ENCODE measurements around the gene DAPK1.

Gene DAPK1

DNA sequence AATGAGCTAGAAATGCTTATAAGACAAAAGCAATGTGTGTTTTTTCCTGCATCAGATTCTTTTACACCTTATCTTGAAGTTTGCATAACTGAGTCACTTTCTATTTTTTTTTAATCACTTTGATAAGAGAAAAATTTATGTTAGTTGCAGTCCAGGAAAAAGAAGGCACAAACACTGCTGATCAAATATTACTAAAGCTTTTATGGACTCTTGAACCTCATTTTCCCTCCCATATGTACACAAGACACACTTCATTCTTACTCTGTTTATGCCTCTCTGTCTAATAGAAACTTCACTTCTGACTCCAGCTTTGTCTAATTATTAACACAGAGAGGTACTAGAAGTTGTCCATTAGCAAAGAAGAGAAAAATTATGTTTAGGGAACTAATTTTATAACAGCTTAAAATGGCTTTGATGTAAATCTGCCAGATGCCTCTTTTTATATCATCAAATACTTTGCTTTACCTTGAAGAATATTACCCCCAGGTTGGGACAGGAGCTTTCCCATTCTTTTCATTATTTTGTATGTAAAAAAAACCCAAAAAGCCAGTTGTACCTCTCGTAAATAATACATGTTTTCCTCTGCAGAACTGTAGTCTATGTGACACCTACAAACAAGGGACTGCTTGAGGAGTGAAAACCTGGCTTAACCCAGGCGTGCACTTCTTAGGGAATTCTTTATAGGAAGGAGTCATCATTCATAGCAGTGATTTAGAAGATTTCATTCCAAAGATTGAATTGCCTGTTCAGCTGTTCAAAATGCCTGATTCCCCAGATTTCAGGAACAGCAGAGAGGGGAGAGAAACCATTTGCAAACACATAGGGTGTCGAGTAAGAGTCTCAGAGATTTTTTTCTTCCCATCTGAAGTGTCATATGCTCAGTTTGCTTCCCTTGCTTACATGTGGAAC is 72.6 kb downstream of the DAPK1 start:
- DNase-seq = peak; percentile 73

DNA sequence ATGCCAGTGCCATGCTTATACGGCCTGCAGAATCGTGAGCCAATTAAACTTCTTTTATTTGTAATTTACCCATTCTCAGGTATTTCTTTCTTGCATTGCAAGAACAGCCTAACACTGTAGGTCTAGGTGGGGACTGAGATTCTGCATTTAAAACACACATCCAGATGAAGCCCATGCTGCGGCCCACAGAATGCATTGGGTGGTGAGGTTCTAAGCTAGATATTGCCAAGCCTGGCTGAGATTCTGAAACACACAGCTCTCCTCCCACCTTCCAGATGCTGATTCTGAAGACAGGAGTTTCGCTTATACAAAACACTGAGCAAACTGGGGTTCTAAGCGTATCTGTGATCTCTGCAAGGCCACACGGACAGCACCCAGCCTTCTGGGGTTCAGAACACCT is 75.1 kb downstream of the DAPK1 start:
- DNase-seq = no peak

DNA sequence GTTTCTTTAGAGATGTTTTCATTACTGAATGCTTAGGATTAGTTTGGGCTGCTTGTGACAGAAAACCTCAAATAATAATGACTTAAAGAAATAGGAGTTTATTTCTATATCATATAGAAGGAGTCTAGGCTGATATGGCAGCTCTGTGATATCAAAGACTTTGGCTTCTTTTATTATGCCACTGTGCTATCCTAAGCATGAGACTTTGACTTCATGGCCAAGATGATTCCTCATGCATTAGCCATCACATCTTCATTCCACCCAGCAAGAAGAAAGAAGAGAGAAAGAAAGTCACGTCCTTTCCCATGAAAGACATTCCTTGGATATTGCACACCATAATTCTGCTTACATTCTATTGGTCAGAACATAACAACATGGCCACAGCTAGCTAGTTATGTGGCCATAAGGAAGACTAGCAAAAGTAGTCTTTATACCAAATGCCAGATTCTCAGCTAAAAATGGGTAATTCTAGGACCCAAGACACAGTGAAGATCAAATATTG is 76.2 kb downstream of the DAPK1 start:
- DNase-seq = no peak

DNA sequence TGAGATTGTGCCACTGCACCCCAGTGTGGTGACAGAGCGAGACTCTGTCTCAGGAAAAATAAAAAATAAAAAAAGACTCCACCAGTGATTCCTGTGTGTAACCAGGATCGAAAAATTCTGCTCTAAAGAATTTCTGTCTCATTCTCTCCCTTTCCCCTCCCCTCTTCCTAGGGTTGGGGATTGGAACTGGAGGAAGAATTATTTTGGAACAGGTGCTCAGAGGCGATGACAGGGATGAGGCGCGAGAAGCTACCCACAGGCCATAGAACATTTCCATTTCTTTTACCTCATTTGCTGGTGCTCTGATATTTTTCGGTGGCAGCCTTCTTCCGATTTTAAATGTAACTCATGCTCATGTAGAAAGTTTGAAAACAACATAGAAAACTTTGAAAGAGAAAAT is 80.1 kb downstream of the DAPK1 start:
- DNase-seq = no peak

DNA sequence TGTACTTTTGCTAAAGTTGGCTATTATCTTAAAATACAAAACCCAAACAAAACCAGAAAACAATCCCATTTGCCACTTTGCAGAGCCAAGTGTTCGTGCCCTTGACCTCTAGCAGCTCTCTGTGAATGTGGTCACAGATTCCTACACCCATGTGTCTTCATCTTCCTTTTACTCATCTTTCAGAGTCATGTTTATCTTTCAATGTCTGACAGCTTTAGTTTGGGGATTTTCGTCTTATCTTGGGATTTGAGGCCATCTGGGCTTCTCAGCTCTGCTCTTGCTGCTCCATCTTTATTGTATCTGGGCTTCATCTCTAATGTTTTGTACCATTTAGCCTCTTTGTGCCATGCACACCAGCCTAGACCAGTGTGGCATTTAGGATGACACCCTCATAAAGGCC is 81.0 kb downstream of the DAPK1 start:
- no peak for DNase-seq

DNA sequence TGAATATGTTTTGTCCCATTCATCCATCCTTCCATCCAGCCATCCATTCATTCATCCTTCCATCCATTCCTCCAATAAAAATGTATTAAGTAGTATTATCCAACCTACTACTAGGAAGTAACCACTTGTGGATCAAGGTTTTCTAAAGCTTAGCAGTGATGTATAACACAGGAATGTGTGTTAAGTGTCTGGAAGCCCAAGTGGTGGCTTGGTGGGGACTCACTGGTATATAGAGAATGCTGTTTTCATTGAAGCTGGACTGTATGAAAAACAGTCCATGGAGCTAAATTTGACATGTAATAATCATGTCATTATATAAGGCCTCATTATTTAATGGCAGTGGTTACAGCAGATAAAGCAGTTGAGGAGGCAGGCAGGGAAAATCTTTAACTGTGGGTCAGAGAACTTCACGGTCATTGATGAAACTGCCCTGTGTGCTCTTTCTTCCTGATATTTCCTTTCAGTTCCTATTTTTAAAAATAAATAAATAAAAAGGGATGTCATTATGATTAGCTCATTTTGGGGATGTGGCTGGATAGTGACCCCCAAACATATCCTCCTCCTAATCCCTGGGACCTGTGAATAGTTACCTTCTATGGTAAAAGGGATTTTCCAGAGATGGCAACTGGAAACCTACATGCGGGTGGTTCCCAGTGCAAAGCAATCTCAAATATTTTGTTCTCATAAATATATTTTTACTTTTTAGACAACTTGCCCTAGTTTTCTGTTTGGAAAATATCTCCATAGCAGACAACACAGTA is 82.3 kb downstream of the DAPK1 start:
- no peak for DNase-seq

DNA sequence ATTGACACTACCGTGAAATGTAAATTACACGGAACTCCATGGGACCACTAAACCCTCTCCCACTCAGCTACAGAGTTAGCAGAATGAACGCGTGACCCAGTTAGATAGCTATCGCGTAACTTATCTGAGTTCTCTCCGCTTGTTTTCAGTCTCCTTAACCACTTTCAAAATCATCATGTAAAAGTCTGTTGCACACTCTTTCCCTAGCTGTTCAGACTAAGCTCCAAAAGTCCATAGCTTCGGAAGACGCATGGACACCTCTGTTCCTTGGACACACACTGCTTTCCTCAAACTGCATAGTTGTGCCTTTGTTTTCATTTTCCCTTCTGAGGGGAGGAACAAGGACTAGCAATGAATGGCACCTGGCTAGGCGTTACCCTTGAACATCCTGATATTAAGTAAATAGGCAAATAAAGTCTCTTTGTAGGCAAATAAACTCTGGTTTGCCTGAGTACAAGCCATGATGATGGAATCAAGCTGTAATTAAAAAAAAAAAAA is 83.3 kb downstream of the DAPK1 start:
- no peak for DNase-seq

DNA sequence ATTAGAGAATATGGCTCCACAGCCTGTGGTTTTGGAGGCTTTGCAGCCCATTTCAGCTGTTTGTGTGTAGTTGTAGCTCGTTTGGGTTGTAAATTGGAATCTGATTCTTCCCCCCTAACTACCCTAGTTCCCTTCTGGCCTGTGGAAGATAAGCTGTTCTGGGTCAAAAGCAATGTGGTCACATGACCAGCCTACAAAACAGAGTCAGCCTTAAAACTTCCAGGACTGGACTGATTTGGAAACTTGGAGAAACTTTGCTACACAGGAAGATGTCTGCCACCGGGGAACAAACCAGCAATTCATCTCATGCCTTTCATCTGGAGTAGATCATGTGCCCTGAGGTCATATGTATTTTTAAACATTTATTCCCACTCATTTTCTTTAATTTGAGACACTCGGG is 83.8 kb downstream of the DAPK1 start:
- no peak for DNase-seq

DNA sequence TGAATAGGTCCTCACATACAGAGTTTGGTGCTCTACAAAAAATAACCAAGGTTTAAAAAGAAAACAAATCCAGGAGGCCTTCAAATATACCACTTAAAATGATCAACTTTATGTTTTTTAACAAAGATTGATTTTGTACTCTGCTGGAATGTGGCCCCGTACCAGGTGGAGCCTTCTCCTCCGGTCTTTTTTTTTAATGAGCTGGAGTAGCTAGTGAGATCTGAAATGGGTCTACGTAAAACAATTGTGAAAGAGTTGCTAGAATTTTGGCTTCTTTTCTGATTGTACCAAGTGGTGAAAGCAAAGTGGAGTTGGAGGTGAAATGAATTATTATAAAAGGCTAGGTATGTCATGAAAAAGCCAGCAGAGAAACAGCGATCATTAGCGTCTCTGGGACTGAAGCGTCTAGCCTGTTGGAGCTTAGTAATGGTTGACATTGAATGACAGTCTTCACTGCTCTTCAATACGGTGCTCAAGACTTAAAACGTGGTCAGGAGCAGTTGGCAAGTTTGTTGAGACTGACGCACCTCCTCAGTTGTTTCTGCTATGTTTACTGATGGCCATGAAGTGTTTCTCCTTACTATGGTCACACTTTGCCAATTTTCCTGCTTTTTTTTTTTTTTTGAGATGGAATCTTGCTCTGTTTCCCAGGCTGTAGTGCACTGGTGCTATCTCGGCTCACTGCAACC is 84.4 kb downstream of the DAPK1 start:
- DNase-seq = no peak

DNA sequence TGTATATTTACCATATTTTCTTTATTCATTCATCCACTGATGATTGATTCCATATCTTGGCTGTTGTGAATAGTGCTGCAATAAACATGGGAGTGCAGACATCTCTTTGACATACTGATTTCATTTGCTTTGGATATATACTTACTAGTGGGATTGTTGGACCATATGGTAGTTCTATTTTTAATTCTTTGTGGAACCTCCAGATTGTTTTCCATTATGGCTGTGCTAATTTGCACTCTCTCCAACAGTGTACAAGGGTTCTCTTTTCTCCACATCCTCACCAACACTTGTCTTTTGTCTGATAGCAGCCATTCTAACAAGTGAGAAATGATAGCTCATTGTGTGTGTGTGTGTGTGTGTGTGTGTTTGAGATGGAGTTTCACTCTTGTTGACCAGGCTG is 86.7 kb downstream of the DAPK1 start:
- no peak for DNase-seq

DNA sequence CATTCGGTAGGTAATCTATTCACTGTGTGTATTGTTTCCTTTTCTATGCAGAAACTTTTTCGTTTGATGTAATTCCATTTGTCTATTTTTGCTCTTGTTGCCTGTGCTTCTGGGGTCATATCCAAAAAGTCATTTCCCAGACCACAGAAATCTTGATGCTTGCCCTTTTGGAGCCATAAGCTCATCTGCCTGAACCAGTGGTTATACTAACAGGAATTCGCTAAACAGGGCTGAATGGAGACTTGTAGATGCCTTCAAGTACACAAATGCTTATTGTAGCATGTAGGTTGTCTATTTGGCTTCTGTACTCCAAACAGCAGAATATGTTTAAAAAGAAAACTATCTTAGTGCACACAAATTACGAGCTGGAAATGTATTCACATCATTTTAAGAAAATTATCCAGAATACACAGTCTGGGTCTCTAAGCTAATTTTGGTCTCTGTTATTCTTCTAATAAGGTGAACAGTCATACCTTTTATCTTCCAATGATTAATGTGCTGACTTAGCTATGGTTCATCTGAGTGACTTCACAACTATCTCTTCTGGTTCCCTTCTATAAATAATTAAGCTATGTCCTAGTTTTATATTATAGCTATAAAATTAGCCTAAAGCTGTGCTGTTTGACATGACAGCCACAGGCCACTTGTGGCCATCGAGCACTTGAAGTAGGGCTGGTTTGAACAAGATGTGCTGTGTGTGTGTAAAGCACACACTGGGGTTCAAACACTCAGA is 87.6 kb downstream of the DAPK1 start:
- no peak for DNase-seq

DNA sequence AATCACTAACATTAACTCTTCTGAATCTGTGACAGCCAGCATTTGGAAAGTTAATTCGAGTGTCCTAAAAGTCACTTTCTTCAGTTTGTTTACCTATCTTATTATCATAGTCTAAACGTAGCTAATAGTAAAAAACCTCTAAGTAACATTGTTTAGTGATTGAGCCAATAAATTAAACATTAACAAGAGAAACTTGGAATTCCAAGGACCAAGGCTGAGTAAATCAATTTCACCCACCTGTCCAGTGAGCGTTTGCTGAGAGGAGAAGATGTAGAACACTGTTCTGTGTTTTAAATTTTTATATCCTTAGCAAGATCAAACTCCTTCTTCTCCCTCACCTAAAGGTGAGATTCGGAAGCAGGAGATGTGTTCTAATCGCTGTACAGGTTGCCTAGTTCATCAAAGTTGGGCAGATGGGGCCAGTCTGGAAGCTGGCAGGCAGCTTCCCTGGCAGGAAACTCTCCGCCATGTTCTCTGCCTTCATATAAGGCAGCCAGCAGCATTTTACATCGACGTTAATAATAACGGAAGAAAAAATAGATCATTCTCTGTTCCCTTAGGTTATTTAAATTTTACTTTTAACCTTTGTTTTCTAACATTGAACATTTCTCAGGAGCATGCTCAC is 89.2 kb downstream of the DAPK1 start:
- no peak for DNase-seq

DNA sequence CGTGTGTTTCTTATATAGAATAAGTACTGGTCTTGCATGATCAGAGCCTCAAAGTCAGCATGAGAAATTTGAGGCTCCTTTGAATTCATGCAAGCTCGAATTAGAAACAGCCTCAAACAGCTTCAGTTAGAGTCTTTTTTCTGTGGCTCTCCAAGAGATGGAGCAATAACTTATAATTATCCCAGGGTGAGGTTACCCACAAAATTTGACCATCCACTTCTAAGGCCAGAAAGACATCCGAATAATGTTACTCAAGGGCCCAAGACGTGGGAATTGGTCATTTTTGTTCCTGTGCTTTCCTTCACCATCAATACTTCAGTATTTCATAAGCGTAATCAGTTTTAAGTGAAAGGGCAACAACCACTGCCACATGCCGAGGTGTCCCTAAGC is 89.7 kb downstream of the DAPK1 start:
- no peak for DNase-seq

DNA sequence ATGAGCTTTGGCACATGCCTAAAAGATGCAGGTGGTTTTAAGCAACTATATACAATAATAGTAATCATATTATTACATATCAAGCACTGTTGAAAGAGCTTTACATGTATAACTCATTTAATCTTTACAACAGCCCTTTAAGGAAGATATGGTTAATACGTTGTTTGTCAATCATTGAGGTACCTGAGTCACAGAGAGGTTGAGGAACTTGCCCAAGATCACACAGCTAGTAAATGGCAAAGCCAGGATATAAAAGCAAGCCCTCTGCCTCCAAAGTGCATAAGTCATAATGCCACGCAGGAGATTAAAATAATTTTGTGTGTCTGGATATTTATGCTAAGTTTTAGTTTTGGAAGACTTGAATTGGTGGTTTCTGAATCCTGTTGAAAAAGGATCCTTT is 90.2 kb downstream of the DAPK1 start:
- no peak for DNase-seq

DNA sequence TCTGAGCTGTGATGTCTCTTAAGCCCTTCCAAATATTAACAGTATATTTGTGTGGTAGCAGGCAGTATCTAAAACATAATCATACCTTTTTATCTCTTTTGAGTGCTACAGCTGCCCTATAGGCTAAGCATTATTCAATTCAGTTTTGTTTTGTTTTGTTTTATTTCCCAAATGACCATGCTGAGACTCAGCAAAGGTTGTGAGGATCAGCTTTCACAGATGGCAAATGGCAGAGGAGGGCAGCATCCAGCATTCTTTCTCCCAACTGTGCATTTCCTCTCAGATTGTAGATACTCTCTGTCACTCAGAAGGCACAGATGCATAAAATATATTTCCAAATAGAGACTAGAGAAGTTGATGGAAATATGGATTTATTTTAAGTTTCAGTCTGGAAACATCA is 90.7 kb downstream of the DAPK1 start:
- DNase-seq = no peak

DNA sequence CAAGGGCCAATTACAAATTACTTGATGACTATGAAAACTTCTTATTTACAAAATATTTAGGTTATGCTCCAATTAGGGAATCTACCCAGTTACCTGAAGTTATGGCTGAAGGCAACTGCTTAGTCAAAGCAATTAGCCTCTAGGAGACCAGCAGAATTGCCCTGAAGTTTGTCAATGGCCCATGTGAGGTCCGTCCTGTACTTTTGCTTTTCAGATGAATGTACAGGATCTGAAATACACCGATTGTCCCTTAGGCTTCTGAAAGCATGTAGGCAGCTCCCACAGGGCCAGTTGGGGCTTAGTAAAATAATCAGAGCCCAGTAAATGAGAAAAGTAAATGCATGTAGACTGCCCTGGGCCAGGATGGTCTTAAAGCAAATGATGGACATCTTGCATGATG is 93.3 kb downstream of the DAPK1 start:
- DNase-seq = no peak

DNA sequence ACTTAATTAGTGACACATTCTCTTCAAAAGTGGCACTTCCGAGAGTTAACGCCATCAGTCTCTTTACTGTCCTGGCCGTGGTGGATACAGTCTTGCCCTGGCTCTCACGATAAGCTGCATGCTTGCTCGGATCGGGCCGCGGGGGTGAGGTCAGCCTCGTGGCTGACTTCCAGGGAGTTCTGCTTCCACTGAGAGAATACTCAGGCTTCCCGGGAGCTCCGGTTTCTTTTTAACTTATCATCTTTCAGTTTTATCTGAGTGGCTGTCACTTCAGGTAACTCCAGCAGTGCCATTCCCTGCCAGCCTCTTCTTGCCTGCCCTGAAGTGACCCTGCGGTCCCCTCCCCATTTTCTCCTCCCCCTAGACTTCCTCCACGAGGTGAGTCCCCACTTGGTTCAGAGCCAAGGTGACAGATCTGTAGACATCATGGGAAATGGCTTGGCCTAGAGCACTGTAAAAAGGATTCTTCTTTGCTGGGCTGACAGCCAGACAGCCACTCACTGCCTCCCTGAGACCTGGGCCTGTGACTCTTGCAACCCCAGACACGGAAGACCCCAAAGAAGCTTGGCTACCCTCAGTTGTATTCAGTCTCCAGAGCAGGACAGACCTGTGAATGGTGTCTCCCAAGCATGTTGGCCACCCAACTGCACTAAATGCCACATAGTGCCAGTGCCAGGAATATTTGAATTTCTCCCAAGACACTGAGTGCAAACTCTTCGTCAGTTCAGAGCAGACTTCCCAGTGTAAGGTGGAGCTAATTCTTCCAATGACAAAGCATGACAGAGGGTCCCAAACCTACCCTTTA is 95.1 kb downstream of the DAPK1 start:
- DNase-seq = peak; percentile 64

DNA sequence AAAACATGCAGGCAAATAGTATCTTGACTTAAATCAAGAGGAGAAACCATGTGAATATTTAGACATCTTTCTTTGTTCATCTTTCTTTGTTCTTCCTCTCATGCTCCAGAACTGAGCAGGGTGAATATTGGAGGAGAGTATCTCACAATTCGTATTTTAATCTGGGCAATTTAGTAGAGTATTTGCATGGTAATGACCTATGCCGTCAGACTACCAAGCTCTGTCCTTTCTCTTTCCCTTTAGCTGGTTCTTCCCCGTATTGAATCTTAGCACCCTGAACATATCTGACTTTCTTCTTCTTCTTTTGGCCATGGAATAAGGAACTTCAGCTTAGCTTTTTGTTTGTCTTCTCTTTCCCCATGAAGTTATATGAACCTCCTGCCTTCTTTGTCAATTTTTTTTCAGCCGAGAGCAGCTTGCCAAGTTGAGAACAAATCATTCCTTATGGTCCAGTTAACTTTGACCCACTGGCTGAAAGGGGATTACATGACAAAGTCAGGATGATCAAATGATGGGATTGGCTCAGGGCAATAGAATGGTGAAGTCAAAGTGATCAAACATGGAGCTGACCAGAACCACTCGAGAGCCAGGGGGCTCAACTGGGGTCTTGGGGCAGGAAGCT is 95.8 kb downstream of the DAPK1 start:
- DNase-seq = no peak

DNA sequence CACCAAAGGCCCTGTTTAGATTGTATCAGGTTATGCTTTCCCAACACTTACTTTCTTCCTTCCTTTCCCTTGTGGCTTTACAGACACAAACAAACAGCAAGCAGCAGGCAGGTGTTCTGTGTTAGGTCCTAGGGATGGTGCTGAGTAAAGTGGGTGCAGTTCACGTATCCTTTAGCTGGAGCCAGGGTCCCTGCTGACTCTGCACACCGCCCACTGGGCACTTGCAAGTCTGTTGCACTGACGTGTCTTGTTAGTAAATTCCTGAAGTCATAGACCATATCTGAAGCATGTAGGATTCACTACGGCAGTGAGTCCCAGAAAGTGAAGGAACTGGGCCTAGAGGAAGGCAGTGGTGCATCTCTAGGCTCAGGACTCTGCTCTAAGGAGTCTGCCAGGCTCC is 96.5 kb downstream of the DAPK1 start:
- DNase-seq = no peak

DNA sequence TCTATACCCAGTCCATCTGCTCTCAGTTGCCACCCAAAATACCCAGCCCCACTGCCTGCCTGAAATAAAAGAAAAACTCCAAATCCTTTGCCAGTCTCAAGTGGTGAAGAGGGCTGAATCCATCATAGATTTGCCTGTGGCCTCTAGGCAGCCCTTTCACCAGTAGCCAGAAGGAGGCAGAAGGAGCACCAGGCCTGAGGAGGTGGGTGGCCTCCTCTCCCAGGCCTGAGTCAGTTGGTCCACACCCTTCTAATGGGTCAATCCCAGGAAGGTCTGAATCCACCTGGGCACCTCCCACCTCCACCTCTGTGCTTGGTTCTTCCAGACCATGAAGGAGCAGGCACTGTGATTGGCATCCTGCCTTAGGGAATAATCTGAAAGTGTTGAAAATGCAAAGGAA is 97.0 kb downstream of the DAPK1 start:
- DNase-seq = no peak

DNA sequence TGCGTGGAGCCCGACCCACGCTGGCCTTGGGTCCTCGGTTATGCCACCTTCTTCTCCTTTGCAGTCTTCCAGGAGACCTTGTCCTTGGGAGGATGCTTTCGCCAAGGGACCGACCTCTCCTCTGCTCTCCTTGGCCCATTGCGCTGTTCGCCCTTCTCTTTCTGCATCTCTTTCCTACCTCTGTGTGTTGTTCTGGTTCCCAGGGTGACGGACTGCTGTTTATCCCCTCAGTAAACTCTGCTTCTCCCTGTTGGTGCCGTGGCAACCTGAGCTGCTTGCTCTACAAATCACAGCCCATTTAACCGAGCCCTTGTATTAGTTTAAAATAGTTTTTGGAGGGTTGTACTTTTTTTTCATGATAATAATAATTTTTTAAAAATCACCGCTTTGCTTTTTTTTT is 97.9 kb downstream of the DAPK1 start:
- no peak for DNase-seq

All from NCI-H1092 treated with DMSO at 0.1 percent for 48 hours (cell line).